ENCODE data around the gene TXNRD1. TPM values are rescaled to one million over a fixed set of nuclear protein-coding genes. Genes with fewer than 3 reads are reported as not detected.

TXNRD1 gene
- total RNA-seq, 1 donor from 2014 or later = 176 TPM

- peaks cover 7% of the 10 kb centered on the region for H3K9me3 Mint-ChIP-seq (ENCODE audit: unreplicated experiment)
- no peak overlapping the region for H3K9ac ChIP-seq (ENCODE audit: low read length)
- H3K27ac Mint-ChIP-seq (ENCODE audit: unreplicated experiment) = no peak overlapping the region
- H3K27me3 Mint-ChIP-seq (ENCODE audit: low read depth, unreplicated experiment) = peaks cover 2% of the 10 kb centered on the region
- H3K79me2 ChIP-seq (ENCODE audit: insufficient read depth, low read length) = no peaks in the 10 kb centered on the region
- H3K36me3 ChIP-seq (ENCODE audit: insufficient read depth, low read length) = no peaks in the 10 kb centered on the region
- H3K9me3 ChIP-seq (ENCODE audit: insufficient read depth, low read depth, low read length) = peaks cover 14% of the 10 kb centered on the region
- H3K4me2 ChIP-seq (ENCODE audit: low read length) = no peak overlapping the region
- peaks cover 15% of the 10 kb centered on the region for H3K4me1 Mint-ChIP-seq (ENCODE audit: low read depth, unreplicated experiment)
- H3K27ac ChIP-seq (ENCODE audit: low read depth, low read length) = no peak overlapping the region
- H3K27me3 ChIP-seq (ENCODE audit: insufficient read depth, low read length) = no peaks in the 10 kb centered on the region
- no peak for TF ChIP-seq EZH2 (IDR thresholded peaks at IDR 0.05; ENCODE audit: insufficient read depth, low read length)
- TF ChIP-seq CTCF (IDR thresholded peaks at IDR 0.05; ENCODE audit: insufficient read depth, low read depth, low read length) = no peak
- H3K4me1 ChIP-seq (ENCODE audit: insufficient read depth, low read length) = peaks cover 27% of the 10 kb centered on the region
- DNase-seq (ENCODE audit: low read depth) (no peak), FAIRE-seq (no peak)
- no peaks in the 10 kb centered on the region for H4K20me1 ChIP-seq (ENCODE audit: insufficient read depth, low read length)
- peaks cover 3% of the 10 kb centered on the region for H3K36me3 Mint-ChIP-seq (ENCODE audit: low read depth, unreplicated experiment)
- no peak overlapping the region for H3K4me3 ChIP-seq (ENCODE audit: insufficient read depth, low read depth, low read length)
- H3K4me3 Mint-ChIP-seq (ENCODE audit: unreplicated experiment) = no peak overlapping the region
- no peak overlapping the region for H2AFZ ChIP-seq (ENCODE audit: low read depth, low read length)
Measured at GRCh38 chr12:104180374-104180773, 35.2 kb upstream of the TXNRD1 start.

GRCh38 chr12:104181313-104181712 is 34.3 kb upstream of the TXNRD1 start:
- H3K36me3 Mint-ChIP-seq (ENCODE audit: low read depth, unreplicated experiment) = peaks cover 3% of the 10 kb centered on the region
- H3K36me3 ChIP-seq (ENCODE audit: insufficient read depth, low read length) = no peaks in the 10 kb centered on the region
- FAIRE-seq (no peak), DNase-seq (ENCODE audit: low read depth) (peak; percentile 75)
- H3K27me3 ChIP-seq (ENCODE audit: insufficient read depth, low read length) = no peaks in the 10 kb centered on the region
- H3K79me2 ChIP-seq (ENCODE audit: insufficient read depth, low read length) = no peaks in the 10 kb centered on the region
- H3K4me1 ChIP-seq (ENCODE audit: insufficient read depth, low read length) = peaks cover 27% of the 10 kb centered on the region
- peak overlapping the region; percentile 0 for H3K4me2 ChIP-seq (ENCODE audit: low read length)
- no peaks in the 10 kb centered on the region for H4K20me1 ChIP-seq (ENCODE audit: insufficient read depth, low read length)
- peaks cover 2% of the 10 kb centered on the region for H3K27me3 Mint-ChIP-seq (ENCODE audit: low read depth, unreplicated experiment)
- TF ChIP-seq CTCF (IDR thresholded peaks at IDR 0.05; ENCODE audit: insufficient read depth, low read depth, low read length) (no peak), EZH2 (IDR thresholded peaks at IDR 0.05; ENCODE audit: insufficient read depth, low read length) (no peak)
- H3K9me3 ChIP-seq (ENCODE audit: insufficient read depth, low read depth, low read length) = peaks cover 14% of the 10 kb centered on the region
- no peak overlapping the region for H3K4me3 Mint-ChIP-seq (ENCODE audit: unreplicated experiment)
- no peak overlapping the region for H3K27ac ChIP-seq (ENCODE audit: low read depth, low read length)
- peak overlapping the region; percentile 28 for H3K27ac Mint-ChIP-seq (ENCODE audit: unreplicated experiment)
- H3K9ac ChIP-seq (ENCODE audit: low read length) = no peak overlapping the region
- H2AFZ ChIP-seq (ENCODE audit: low read depth, low read length) = no peak overlapping the region
- no peak overlapping the region for H3K4me3 ChIP-seq (ENCODE audit: insufficient read depth, low read depth, low read length)
- H3K4me1 Mint-ChIP-seq (ENCODE audit: low read depth, unreplicated experiment) = peaks cover 15% of the 10 kb centered on the region
- peaks cover 7% of the 10 kb centered on the region for H3K9me3 Mint-ChIP-seq (ENCODE audit: unreplicated experiment)

GRCh38 chr12:104182144-104182543 is 33.4 kb upstream of the TXNRD1 start:
- H3K27ac ChIP-seq (ENCODE audit: low read depth, low read length) = peak overlapping the region; percentile 28
- TF ChIP-seq EZH2 (IDR thresholded peaks at IDR 0.05; ENCODE audit: insufficient read depth, low read length) (no peak), CTCF (IDR thresholded peaks at IDR 0.05; ENCODE audit: insufficient read depth, low read depth, low read length) (no peak)

More at GRCh38 chr12:104182144-104182543, 33.4 kb upstream of the TXNRD1 start:
- no peaks in the 10 kb centered on the region for H3K36me3 ChIP-seq (ENCODE audit: insufficient read depth, low read length)
- no peaks in the 10 kb centered on the region for H3K27me3 ChIP-seq (ENCODE audit: insufficient read depth, low read length)
- peaks cover 14% of the 10 kb centered on the region for H3K9me3 ChIP-seq (ENCODE audit: insufficient read depth, low read depth, low read length)
- Mint-ChIP-seq H3K27ac (ENCODE audit: unreplicated experiment) (no peak overlapping the region), H3K4me1 (ENCODE audit: low read depth, unreplicated experiment) (peaks cover 14% of the 10 kb centered on the region), H3K4me3 (ENCODE audit: unreplicated experiment) (no peak overlapping the region), H3K27me3 (ENCODE audit: low read depth, unreplicated experiment) (peaks cover 2% of the 10 kb centered on the region), H3K36me3 (ENCODE audit: low read depth, unreplicated experiment) (peaks cover 3% of the 10 kb centered on the region), H3K9me3 (ENCODE audit: unreplicated experiment) (peaks cover 7% of the 10 kb centered on the region)
- no peak overlapping the region for H3K9ac ChIP-seq (ENCODE audit: low read length)
- DNase-seq (ENCODE audit: low read depth) (peak; percentile 96), FAIRE-seq (no peak)
- H3K79me2 ChIP-seq (ENCODE audit: insufficient read depth, low read length) = no peaks in the 10 kb centered on the region
- peaks cover 25% of the 10 kb centered on the region for H3K4me1 ChIP-seq (ENCODE audit: insufficient read depth, low read length)
- H2AFZ ChIP-seq (ENCODE audit: low read depth, low read length) = no peak overlapping the region
- H3K4me2 ChIP-seq (ENCODE audit: low read length) = peak overlapping the region; percentile 31
- H3K4me3 ChIP-seq (ENCODE audit: insufficient read depth, low read depth, low read length) = no peak overlapping the region
- no peaks in the 10 kb centered on the region for H4K20me1 ChIP-seq (ENCODE audit: insufficient read depth, low read length)

Data from astrocyte (in vitro differentiated cells and primary cell).